Measurements from ENCODE around the gene ANKS1B.

DNA sequence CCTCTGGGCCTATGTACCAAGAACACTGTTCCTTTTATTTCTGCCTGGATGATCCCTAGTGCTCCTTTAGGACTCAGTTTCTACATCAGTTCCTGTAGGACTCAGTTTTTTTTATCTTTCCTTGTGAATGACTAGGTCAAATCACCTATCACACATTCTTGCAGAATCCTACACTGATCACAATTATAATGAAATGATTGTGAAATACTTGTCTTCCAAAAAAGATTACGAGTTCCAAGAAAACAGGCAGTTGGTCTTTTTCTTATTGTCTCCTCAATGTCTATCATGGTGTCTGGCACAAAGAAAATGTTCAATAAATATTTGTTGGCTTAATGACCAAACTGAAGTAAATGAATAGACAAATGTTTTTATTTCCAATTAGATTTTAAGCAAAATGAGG is 432.7 kb downstream of the ANKS1B start:
- TF ChIP-seq IRF2 (CRISPR knock-in tag; IDR thresholded peaks at IDR 0.05; ENCODE audit: borderline replicate concordance, low read depth) (no peak), NFE2L1 (CRISPR knock-in tag; IDR thresholded peaks at IDR 0.05) (no peak), SP1 (CRISPR knock-in tag; conservative IDR thresholded peaks at IDR 0.05) (no peak), CDX4 (CRISPR knock-in tag; IDR thresholded peaks at IDR 0.05; ENCODE audit: borderline replicate concordance) (no peak), ESRRA (CRISPR knock-in tag; IDR thresholded peaks at IDR 0.05; ENCODE audit: borderline replicate concordance) (no peak)
- TF ChIP-seq, protein P1, sequence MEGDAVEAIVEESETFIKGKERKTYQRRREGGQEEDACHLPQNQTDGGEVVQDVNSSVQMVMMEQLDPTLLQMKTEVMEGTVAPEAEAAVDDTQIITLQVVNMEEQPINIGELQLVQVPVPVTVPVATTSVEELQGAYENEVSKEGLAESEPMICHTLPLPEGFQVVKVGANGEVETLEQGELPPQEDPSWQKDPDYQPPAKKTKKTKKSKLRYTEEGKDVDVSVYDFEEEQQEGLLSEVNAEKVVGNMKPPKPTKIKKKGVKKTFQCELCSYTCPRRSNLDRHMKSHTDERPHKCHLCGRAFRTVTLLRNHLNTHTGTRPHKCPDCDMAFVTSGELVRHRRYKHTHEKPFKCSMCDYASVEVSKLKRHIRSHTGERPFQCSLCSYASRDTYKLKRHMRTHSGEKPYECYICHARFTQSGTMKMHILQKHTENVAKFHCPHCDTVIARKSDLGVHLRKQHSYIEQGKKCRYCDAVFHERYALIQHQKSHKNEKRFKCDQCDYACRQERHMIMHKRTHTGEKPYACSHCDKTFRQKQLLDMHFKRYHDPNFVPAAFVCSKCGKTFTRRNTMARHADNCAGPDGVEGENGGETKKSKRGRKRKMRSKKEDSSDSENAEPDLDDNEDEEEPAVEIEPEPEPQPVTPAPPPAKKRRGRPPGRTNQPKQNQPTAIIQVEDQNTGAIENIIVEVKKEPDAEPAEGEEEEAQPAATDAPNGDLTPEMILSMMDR (IDR thresholded peaks at IDR 0.05) = no peak
